Dermis blood vessel endothelial cell (primary cell): ENCODE data around the gene TEX261. TPM values are rescaled to one million over a fixed set of nuclear protein-coding genes. Genes with fewer than 3 reads are reported as not detected.

Experiments used
- total RNA-seq: library from RNA; depleted of rRNA; stranded (reverse); fragments of >200 nt; gene quantifications from 2 replicates; pipeline ENCODE4 v1.2.3, GENCODE V29; 2014

Gene TEX261
- total RNA-seq, 1 donor from 2014 or later, result 38.8 TPM

Other genes with a start within 250 kb of the TEX261 start
- 4.6 and 13.3 TPM in 2 replicates for gene ADD2, start 226.7 kb downstream of the TEX261 start, total RNA-seq
- not detected in 2 replicates for gene FIGLA, start 204.2 kb downstream of the TEX261 start, total RNA-seq
- 0.09 and 0.34 TPM in 2 replicates for gene CLEC4F, start 174.3 kb downstream of the TEX261 start, total RNA-seq
- not detected in 2 replicates for gene CD207, start 159.1 kb downstream of the TEX261 start, total RNA-seq
- 0.17 TPM in 1 of 2 replicates, not detected in the other for gene VAX2, start 94.3 kb downstream of the TEX261 start, total RNA-seq
- gene ATP6V1B1, start 59.0 kb downstream of the TEX261 start, total RNA-seq, result not detected in 2 replicates
- gene ANKRD53, start 16.2 kb downstream of the TEX261 start, total RNA-seq, result 0.51 and 0.74 TPM in 2 replicates
- gene NAGK, start 73.8 kb upstream of the TEX261 start, total RNA-seq, result 46.5 and 61.1 TPM in 2 replicates
- gene MCEE, start 135.4 kb upstream of the TEX261 start, total RNA-seq, result 9.7 and 14.0 TPM in 2 replicates
- gene MPHOSPH10, start 135.8 kb upstream of the TEX261 start, total RNA-seq, result 17.4 and 18.9 TPM in 2 replicates
- gene PAIP2B, start 232.2 kb upstream of the TEX261 start, total RNA-seq, result 1.5 and 1.9 TPM in 2 replicates